ENCODE measurements around the gene MPHOSPH6. TPM values are rescaled to one million over a fixed set of nuclear protein-coding genes. Genes with fewer than 3 reads are reported as not detected.

The MPHOSPH6 gene
- polyA plus RNA-seq, 1 donor from 2014 or later = 75.1 TPM

GRCh38 chr16:82175627-82176026 is 5.6 kb upstream of the MPHOSPH6 start:
- no peaks in the 10 kb centered on the region for H3F3A ChIP-seq (ENCODE audit: insufficient read depth, low read length, poor library complexity, severe bottlenecking)
- H3K4me3 ChIP-seq (ENCODE audit: low read length) = no peak overlapping the region
- no peaks in the 10 kb centered on the region for H3K9me2 ChIP-seq (ENCODE audit: insufficient read depth, low read length)
- no peak overlapping the region for H3K27ac ChIP-seq (ENCODE audit: low read length)
- no peak overlapping the region for H3K4me2 ChIP-seq (ENCODE audit: low read length)
- peaks cover 4% of the 10 kb centered on the region for H3K27me3 ChIP-seq (ENCODE audit: insufficient read depth, low read depth, low read length)
- no peaks in the 10 kb centered on the region for H3K9me3 ChIP-seq (ENCODE audit: low read length)
- H2AFZ ChIP-seq (ENCODE audit: low read depth, low read length) = no peak overlapping the region
- no peaks in the 10 kb centered on the region for H3K36me3 ChIP-seq (ENCODE audit: insufficient read depth, low read length)
- TF ChIP-seq EP300 (conservative IDR thresholded peaks at IDR 0.05; ENCODE audit: poor library complexity, severe bottlenecking) (no peak), REST (IDR thresholded peaks at IDR 0.05; ENCODE audit: borderline replicate concordance) (no peak), SMC3 (conservative IDR thresholded peaks at IDR 0.05; ENCODE audit: poor library complexity) (no peak), CTCF (IDR thresholded peaks at IDR 0.05; ENCODE audit: poor library complexity, severe bottlenecking) (no peak), MXI1 (conservative IDR thresholded peaks at IDR 0.05; ENCODE audit: poor library complexity, severe bottlenecking) (no peak), EZH2 (IDR thresholded peaks at IDR 0.05; ENCODE audit: borderline replicate concordance, insufficient read depth, low read length, poor library complexity, severe bottlenecking) (no peak), POLR2AphosphoS5 (IDR thresholded peaks at IDR 0.05) (no peak), RAD21 (conservative IDR thresholded peaks at IDR 0.05) (no peak), TAF1 (IDR thresholded peaks at IDR 0.05; ENCODE audit: low read depth) (no peak)
- no peak overlapping the region for H3K9ac ChIP-seq (ENCODE audit: low read length)
- H3K79me2 ChIP-seq (replicated peaks; ENCODE audit: insufficient read depth, low read length) = no peaks in the 10 kb centered on the region
- no peaks in the 10 kb centered on the region for H4K20me1 ChIP-seq (ENCODE audit: insufficient read depth)

- Histone ChIP-seq H3K4me3 (ENCODE audit: low read length) (no peak overlapping the region), H3F3A (ENCODE audit: insufficient read depth, low read length, poor library complexity, severe bottlenecking) (no peaks in the 10 kb centered on the region), H3K9me3 (ENCODE audit: low read length) (peaks cover 10% of the 10 kb centered on the region), H2AFZ (ENCODE audit: low read depth, low read length) (no peak overlapping the region), H3K9ac (ENCODE audit: low read length) (no peak overlapping the region), H3K36me3 (ENCODE audit: insufficient read depth, low read length) (peaks cover 10% of the 10 kb centered on the region), H3K27ac (ENCODE audit: low read length) (no peak overlapping the region), H3K79me2 (replicated peaks; ENCODE audit: insufficient read depth, low read length) (peaks cover 22% of the 10 kb centered on the region), H3K9me2 (ENCODE audit: insufficient read depth, low read length) (no peaks in the 10 kb centered on the region), H3K27me3 (ENCODE audit: insufficient read depth, low read depth, low read length) (peaks cover 4% of the 10 kb centered on the region), H3K4me2 (ENCODE audit: low read length) (no peak overlapping the region), H4K20me1 (ENCODE audit: insufficient read depth) (no peaks in the 10 kb centered on the region)
- TF ChIP-seq EP300 (conservative IDR thresholded peaks at IDR 0.05; ENCODE audit: poor library complexity, severe bottlenecking) = no peak
- TF ChIP-seq POLR2AphosphoS5 (IDR thresholded peaks at IDR 0.05) = no peak
- TF ChIP-seq MXI1 (conservative IDR thresholded peaks at IDR 0.05; ENCODE audit: poor library complexity, severe bottlenecking) = no peak
- TF ChIP-seq EZH2 (IDR thresholded peaks at IDR 0.05; ENCODE audit: borderline replicate concordance, insufficient read depth, low read length, poor library complexity, severe bottlenecking) = no peak
- no peak for TF ChIP-seq TAF1 (IDR thresholded peaks at IDR 0.05; ENCODE audit: low read depth)
Observed at GRCh38 chr16:82167670-82168069, 2.4 kb downstream of the MPHOSPH6 start.

Data from neural cell (in vitro differentiated cells).